GM12878 (cell line): ENCODE results near the gene CPLX4.

ENCODE experiments used
- CBX3 ChIP-seq: fragments of 200-600 bp; sonication (generic); IDR thresholded peaks from 2 replicates; pipeline ENCODE4 v1.6.1; 2016; ENCODE audit warnings: low read depth, borderline replicate concordance
- EZH2 ChIP-seq: IDR thresholded peaks from 2 replicates; pipeline ENCODE4 v1.6.1; 2012; ENCODE audit warnings: low read depth, mild to moderate bottlenecking, control low read depth, inconsistent platforms, low read length, borderline replicate concordance; ENCODE audit not compliant: control insufficient read depth
- JUND ChIP-seq: IDR thresholded peaks from 2 replicates; pipeline ENCODE4 v1.6.1; 2012; ENCODE audit warnings: low read depth, mild to moderate bottlenecking, low read length, improper control_type of control experiment, moderate library complexity
- MTA3 ChIP-seq: IDR thresholded peaks from 2 replicates; pipeline ENCODE4 v1.6.1; 2012; ENCODE audit warnings: low read length, inconsistent platforms, borderline replicate concordance
- NFYB ChIP-seq: IDR thresholded peaks from 2 replicates; pipeline ENCODE4 v1.6.1; 2011; ENCODE audit warnings: low read depth, mild to moderate bottlenecking, low read length, improper control_type of control experiment, moderate library complexity; ENCODE audit not compliant: insufficient read depth
- POLR2A ChIP-seq: IDR thresholded peaks from 2 replicates; pipeline ENCODE4 v1.6.1; 2011; ENCODE audit warnings: low read depth, mild to moderate bottlenecking, low read length
- RAD51 ChIP-seq: fragments of 450-650 bp; IDR thresholded peaks from 2 replicates; pipeline ENCODE4 v1.6.1; 2016; ENCODE audit warnings: moderate library complexity, mild to moderate bottlenecking, inconsistent platforms
- TF ChIP-seq, protein P1 (sequence below), 3 experiments: IDR thresholded peaks in 2 of 3; conservative IDR thresholded peaks in 1 of 3; 2 replicates each; pipeline ENCODE4 v1.5.1; 2011; ENCODE audit warnings: low read depth in 3 of 3, low read length in 3 of 3, mild to moderate bottlenecking in 3 of 3, control low read depth in 2 of 3, moderate library complexity in 2 of 3, inconsistent platforms in 1 of 3, mixed read lengths in 1 of 3; ENCODE audit not compliant: control insufficient read depth in 2 of 3, insufficient read depth in 1 of 3; ENCODE audit errors: extremely low read depth in 1 of 3
- TF ChIP-seq, protein P2 (sequence below): fragments of 450-650 bp; IDR thresholded peaks from 2 replicates; pipeline ENCODE4 v1.6.1; 2014; ENCODE audit warnings: mild to moderate bottlenecking

DNA sequence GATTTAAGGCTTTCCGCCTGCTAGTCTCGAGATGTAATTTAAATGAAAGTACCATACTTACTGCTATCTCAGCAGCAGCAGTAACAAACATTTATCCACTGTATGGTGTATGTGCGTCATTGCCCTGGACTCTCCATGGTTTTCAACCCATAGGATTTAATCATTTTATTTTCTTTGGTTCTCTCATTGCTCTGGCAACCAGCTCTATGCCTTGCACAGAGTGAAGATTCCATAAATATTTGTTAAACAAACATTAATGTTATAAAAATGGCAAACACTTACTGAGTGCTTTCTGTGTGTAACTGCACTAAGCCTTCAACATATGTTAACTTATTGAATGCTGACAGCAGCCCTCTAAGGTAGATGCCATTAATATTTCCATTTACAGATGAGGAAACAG is 41.9 kb upstream of the CPLX4 start:
- TF ChIP-seq, protein P1, sequence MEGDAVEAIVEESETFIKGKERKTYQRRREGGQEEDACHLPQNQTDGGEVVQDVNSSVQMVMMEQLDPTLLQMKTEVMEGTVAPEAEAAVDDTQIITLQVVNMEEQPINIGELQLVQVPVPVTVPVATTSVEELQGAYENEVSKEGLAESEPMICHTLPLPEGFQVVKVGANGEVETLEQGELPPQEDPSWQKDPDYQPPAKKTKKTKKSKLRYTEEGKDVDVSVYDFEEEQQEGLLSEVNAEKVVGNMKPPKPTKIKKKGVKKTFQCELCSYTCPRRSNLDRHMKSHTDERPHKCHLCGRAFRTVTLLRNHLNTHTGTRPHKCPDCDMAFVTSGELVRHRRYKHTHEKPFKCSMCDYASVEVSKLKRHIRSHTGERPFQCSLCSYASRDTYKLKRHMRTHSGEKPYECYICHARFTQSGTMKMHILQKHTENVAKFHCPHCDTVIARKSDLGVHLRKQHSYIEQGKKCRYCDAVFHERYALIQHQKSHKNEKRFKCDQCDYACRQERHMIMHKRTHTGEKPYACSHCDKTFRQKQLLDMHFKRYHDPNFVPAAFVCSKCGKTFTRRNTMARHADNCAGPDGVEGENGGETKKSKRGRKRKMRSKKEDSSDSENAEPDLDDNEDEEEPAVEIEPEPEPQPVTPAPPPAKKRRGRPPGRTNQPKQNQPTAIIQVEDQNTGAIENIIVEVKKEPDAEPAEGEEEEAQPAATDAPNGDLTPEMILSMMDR (IDR thresholded peaks at IDR 0.05 in 2 of 3, conservative IDR thresholded peaks at IDR 0.05 in 1 of 3; ENCODE audit: control insufficient read depth in 2 of 3, extremely low read depth in 1 of 3, insufficient read depth in 1 of 3, low read depth in 3 of 3, low read length in 3 of 3), result no peak
- no peak for TF ChIP-seq POLR2A
- TF ChIP-seq MTA3, result no peak
- no peak for TF ChIP-seq JUND
- TF ChIP-seq, protein P2, sequence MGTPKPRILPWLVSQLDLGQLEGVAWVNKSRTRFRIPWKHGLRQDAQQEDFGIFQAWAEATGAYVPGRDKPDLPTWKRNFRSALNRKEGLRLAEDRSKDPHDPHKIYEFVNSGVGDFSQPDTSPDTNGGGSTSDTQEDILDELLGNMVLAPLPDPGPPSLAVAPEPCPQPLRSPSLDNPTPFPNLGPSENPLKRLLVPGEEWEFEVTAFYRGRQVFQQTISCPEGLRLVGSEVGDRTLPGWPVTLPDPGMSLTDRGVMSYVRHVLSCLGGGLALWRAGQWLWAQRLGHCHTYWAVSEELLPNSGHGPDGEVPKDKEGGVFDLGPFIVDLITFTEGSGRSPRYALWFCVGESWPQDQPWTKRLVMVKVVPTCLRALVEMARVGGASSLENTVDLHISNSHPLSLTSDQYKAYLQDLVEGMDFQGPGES, result no peak
- TF ChIP-seq NFYB, result no peak
- no peak for TF ChIP-seq CBX3
- no peak for TF ChIP-seq EZH2
- TF ChIP-seq RAD51, result no peak
